ENCODE data around the gene ALDH9A1.

- TF ChIP-seq CTCF (IDR thresholded peaks at IDR 0.05; ENCODE audit: extremely low read depth in 1 of 2, insufficient read depth in 1 of 2, low read depth in 1 of 2, low read length in 2 of 2), result no peak
- TF ChIP-seq POLR2AphosphoS5 (IDR thresholded peaks at IDR 0.05; ENCODE audit: insufficient read depth, low read depth, low read length), result no peak
- TF ChIP-seq POLR2A (IDR thresholded peaks at IDR 0.05; ENCODE audit: low read depth, low read length), result no peak
- TF ChIP-seq MYC (IDR thresholded peaks at IDR 0.05; ENCODE audit: low read depth, low read length), result no peak
- TF ChIP-seq MAX (IDR thresholded peaks at IDR 0.05; ENCODE audit: insufficient read depth, insufficient read length), result no peak
- TF ChIP-seq FOS (IDR thresholded peaks at IDR 0.05; ENCODE audit: borderline replicate concordance, insufficient read depth, low read length), result no peak
- no peak for TF ChIP-seq EZH2 (IDR thresholded peaks at IDR 0.05; ENCODE audit: borderline replicate concordance, low read depth, low read length, severe bottlenecking)
- TF ChIP-seq JUN (IDR thresholded peaks at IDR 0.05; ENCODE audit: borderline replicate concordance, insufficient read depth, insufficient read length, low read depth), result no peak
- TF ChIP-seq GATA2 (IDR thresholded peaks at IDR 0.05; ENCODE audit: insufficient read depth, insufficient read length, low read depth, low read length), result no peak
Observed at GRCh38 chr1:165619647-165620151, 78.7 kb downstream of the ALDH9A1 start.

Data from endothelial cell of umbilical vein (primary cell).